PFSK-1 (cell line): ENCODE data around the gene ROBO4.

Experiments used
- FOXP2 ChIP-seq: optimal IDR thresholded peaks from 2 replicates; pipeline ENCODE3; 2011; ENCODE audit warnings: borderline replicate concordance, control low read depth, inconsistent platforms; ENCODE audit not compliant: insufficient read depth; ENCODE audit errors: extremely low read length, extremely low read depth
- POLR2AphosphoS5 ChIP-seq: IDR thresholded peaks from 2 replicates; pipeline ENCODE4 v1.6.1; 2012; ENCODE audit warnings: low read depth, mild to moderate bottlenecking, control low read depth, low read length, moderate library complexity
- SIN3A ChIP-seq: IDR thresholded peaks from 2 replicates; pipeline ENCODE4 v1.6.1; 2012; ENCODE audit warnings: mild to moderate bottlenecking, low read length, moderate library complexity, borderline replicate concordance; ENCODE audit not compliant: insufficient read depth
- TAF1 ChIP-seq: IDR thresholded peaks from 2 replicates; pipeline ENCODE4 v1.6.1; 2012; ENCODE audit warnings: low read length, control low read depth, borderline replicate concordance; ENCODE audit not compliant: insufficient read depth
- TF ChIP-seq, protein P1 (sequence below), 2 experiments: IDR thresholded peaks; 2 replicates each; pipeline versions ENCODE4 v1.6.1 to v1.8.0; 2011 to 2012; ENCODE audit warnings: low read depth in 2 of 2, low read length in 2 of 2, control low read depth in 1 of 2, inconsistent platforms in 1 of 2, mild to moderate bottlenecking in 1 of 2, moderate library complexity in 1 of 2; ENCODE audit not compliant: insufficient read depth in 1 of 2

DNA sequence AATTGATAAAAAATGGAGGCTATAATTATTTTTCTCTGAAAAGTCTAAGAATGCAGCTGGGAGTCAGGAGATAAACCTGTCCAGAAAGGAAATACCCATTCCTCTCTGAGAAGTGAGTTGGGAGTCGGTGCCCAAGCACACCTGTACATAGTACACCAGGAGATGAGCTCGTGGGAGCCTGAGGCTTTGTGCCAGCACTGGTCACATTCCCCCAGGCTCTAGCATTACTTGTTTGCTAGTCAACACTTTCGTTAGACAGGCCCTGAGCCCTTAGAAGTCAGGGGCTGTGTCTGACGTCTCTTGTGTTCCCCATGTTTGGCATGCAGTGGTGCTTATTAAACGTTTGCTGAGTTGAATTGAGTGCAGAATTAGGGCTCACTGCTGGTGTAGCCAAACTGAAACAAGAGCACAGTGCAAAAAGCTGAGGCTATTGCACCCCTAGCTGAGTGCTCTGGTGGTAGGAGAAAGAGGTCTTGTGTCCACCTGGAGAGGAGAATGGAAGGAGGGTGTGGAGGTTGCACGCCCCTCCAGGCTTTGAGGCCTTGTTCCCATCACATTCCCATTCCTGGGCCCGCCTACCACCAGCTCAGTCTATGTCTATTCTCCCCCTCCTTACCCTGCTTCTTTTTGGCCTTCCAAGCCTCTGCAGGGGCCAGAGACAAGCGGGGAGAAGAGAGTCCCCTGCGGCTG is 6.8 kb downstream of the ROBO4 start:
- TF ChIP-seq TAF1: no peak
- TF ChIP-seq, protein P1, sequence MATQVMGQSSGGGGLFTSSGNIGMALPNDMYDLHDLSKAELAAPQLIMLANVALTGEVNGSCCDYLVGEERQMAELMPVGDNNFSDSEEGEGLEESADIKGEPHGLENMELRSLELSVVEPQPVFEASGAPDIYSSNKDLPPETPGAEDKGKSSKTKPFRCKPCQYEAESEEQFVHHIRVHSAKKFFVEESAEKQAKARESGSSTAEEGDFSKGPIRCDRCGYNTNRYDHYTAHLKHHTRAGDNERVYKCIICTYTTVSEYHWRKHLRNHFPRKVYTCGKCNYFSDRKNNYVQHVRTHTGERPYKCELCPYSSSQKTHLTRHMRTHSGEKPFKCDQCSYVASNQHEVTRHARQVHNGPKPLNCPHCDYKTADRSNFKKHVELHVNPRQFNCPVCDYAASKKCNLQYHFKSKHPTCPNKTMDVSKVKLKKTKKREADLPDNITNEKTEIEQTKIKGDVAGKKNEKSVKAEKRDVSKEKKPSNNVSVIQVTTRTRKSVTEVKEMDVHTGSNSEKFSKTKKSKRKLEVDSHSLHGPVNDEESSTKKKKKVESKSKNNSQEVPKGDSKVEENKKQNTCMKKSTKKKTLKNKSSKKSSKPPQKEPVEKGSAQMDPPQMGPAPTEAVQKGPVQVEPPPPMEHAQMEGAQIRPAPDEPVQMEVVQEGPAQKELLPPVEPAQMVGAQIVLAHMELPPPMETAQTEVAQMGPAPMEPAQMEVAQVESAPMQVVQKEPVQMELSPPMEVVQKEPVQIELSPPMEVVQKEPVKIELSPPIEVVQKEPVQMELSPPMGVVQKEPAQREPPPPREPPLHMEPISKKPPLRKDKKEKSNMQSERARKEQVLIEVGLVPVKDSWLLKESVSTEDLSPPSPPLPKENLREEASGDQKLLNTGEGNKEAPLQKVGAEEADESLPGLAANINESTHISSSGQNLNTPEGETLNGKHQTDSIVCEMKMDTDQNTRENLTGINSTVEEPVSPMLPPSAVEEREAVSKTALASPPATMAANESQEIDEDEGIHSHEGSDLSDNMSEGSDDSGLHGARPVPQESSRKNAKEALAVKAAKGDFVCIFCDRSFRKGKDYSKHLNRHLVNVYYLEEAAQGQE (IDR thresholded peaks at IDR 0.05; ENCODE audit: insufficient read depth in 1 of 2, low read depth in 2 of 2, low read length in 2 of 2): no peak
- no peak for TF ChIP-seq POLR2AphosphoS5
- no peak for TF ChIP-seq SIN3A
- TF ChIP-seq FOXP2: no peak
